ENCODE results near the gene DYNC1I1. TPM values are rescaled to one million over a fixed set of nuclear protein-coding genes. Genes with fewer than 3 reads are reported as not detected.

Gene DYNC1I1
- total and polyA plus RNA-seq, 2 of the 13 experiments (the other 11 are each of a cell fraction or from before 2014, with no cell fraction given), result not detected

DNA sequence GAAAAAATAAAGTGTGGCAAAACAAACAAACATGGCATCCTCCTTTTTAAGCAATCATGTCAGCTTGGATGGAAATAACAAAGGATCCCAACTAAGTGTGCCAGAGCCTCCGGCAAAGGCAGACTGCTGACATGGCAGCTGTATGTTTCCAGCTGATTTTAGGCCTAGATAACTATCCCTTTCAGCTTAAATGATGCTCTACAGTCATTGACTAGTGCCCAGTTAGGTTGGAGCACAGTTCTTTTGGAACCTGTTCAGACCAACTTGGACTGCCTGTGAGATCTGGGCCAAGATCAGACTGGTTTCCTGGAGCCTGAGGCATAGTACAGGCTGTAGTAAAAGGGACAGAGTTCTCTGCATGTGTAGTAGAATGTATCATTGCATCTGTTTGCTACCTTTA lies 128.7 kb downstream of the DYNC1I1 start:
- intact Hi-C loops (cut with micrococcal nuclease; ENCODE audit: unreplicated experiment) (no loop called here), in situ Hi-C loops (cut with HindIII; ENCODE audit: extremely low pct_ligation_motif_present, low pct_unique_long_range_greater_than_20kb) (loop anchor here (25.0 kb wide), 3 partner anchors 861 to 1936 kb away; no protein-coding TSS in a partner anchor)
- Histone ChIP-seq H3K9ac (ENCODE audit: insufficient read depth, low read depth, low read length) (no peak overlapping the region), H2AFZ (ENCODE audit: low read length) (no peak overlapping the region), H3K4me1 (ENCODE audit: insufficient read depth, low read length) (no peaks in the 10 kb centered on the region), H3K27ac (ENCODE audit: extremely low read length, insufficient read depth, low read length) (no peak overlapping the region), H3K27me3 (ENCODE audit: control insufficient read depth in 1 of 2, insufficient read depth in 2 of 2, low read length in 2 of 2) (no peaks in the 10 kb centered on the region; a peak in 1 of 5 replicates), H3K4me2 (ENCODE audit: low read depth, low read length) (no peak overlapping the region), H4K20me1 (ENCODE audit: insufficient read depth, low read length) (no peaks in the 10 kb centered on the region), H3K4me3 (replicated peaks in 1 of 3; ENCODE audit: insufficient read depth in 1 of 3, low read depth in 2 of 3, low read length in 3 of 3) (no peak overlapping the region), H3K36me3 (replicated peaks in 1 of 2; ENCODE audit: control insufficient read depth in 1 of 2, insufficient read depth in 2 of 2, low read length in 2 of 2) (no peaks in the 10 kb centered on the region), H3K79me2 (ENCODE audit: insufficient read depth, low read length) (no peaks in the 10 kb centered on the region), H3K9me3 (ENCODE audit: low read length) (no peaks in the 10 kb centered on the region)
- BruUV-seq (replicated peaks), result no TSS peak
- FAIRE-seq (no peak), DNase-seq (ENCODE audit: low spot score) (no peak), ATAC-seq (no peak)
- ChIA-PET CTCF (ENCODE audit: low intra/inter-chr PET ratio, low total read pairs) (no interaction called here), POLR2A (no interaction called here)
- TF ChIP-seq ATM (IDR thresholded peaks at IDR 0.05; ENCODE audit: borderline replicate concordance), result no peak
- no peak for TF ChIP-seq JDP2 (CRISPR knock-in tag; IDR thresholded peaks at IDR 0.05; ENCODE audit: borderline replicate concordance)
- TF ChIP-seq MYC (CRISPR knock-in tag; IDR thresholded peaks at IDR 0.05; ENCODE audit: borderline replicate concordance), result no peak
- no peak for TF ChIP-seq ZNF567 (CRISPR knock-in tag; IDR thresholded peaks at IDR 0.05; ENCODE audit: borderline replicate concordance)
- TF ChIP-seq JUN (CRISPR knock-in tag; IDR thresholded peaks at IDR 0.05), result no peak
- TF ChIP-seq ZNF446 (CRISPR knock-in tag; IDR thresholded peaks at IDR 0.05), result no peak
- TF ChIP-seq SNAI1 (CRISPR knock-in tag; IDR thresholded peaks at IDR 0.05; ENCODE audit: borderline replicate concordance), result no peak
- TF ChIP-seq, protein P1, sequence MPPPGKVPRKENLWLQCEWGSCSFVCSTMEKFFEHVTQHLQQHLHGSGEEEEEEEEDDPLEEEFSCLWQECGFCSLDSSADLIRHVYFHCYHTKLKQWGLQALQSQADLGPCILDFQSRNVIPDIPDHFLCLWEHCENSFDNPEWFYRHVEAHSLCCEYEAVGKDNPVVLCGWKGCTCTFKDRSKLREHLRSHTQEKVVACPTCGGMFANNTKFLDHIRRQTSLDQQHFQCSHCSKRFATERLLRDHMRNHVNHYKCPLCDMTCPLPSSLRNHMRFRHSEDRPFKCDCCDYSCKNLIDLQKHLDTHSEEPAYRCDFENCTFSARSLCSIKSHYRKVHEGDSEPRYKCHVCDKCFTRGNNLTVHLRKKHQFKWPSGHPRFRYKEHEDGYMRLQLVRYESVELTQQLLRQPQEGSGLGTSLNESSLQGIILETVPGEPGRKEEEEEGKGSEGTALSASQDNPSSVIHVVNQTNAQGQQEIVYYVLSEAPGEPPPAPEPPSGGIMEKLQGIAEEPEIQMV (CRISPR knock-in tag; IDR thresholded peaks at IDR 0.05; ENCODE audit: low read depth), result no peak
- no peak for TF ChIP-seq EEA1 (CRISPR knock-in tag; IDR thresholded peaks at IDR 0.05; ENCODE audit: borderline replicate concordance)
- TF ChIP-seq ZNF432 (CRISPR knock-in tag; IDR thresholded peaks at IDR 0.05; ENCODE audit: borderline replicate concordance), result no peak
- TF ChIP-seq DNMT1 (CRISPR knock-in tag; IDR thresholded peaks at IDR 0.05), result no peak
- TF ChIP-seq HMG20A (CRISPR knock-in tag; IDR thresholded peaks at IDR 0.05; ENCODE audit: borderline replicate concordance), result no peak
- TF ChIP-seq, protein P2, sequence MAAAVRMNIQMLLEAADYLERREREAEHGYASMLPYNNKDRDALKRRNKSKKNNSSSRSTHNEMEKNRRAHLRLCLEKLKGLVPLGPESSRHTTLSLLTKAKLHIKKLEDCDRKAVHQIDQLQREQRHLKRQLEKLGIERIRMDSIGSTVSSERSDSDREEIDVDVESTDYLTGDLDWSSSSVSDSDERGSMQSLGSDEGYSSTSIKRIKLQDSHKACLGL (CRISPR knock-in tag; IDR thresholded peaks at IDR 0.05), result no peak
- no peak for TF ChIP-seq ZNF549 (CRISPR knock-in tag; IDR thresholded peaks at IDR 0.05)
- TF ChIP-seq, protein P3, sequence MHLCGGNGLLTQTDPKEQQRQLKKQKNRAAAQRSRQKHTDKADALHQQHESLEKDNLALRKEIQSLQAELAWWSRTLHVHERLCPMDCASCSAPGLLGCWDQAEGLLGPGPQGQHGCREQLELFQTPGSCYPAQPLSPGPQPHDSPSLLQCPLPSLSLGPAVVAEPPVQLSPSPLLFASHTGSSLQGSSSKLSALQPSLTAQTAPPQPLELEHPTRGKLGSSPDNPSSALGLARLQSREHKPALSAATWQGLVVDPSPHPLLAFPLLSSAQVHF (CRISPR knock-in tag; IDR thresholded peaks at IDR 0.05), result no peak
- no peak for TF ChIP-seq RAD21 (CRISPR knock-in tag; IDR thresholded peaks at IDR 0.05)
- no peak for TF ChIP-seq ATRX (CRISPR knock-in tag; IDR thresholded peaks at IDR 0.05; ENCODE audit: borderline replicate concordance)
- 8% methylated on average over 1 of the region's 1 CpG for WGBS (ENCODE audit: low lambda C conversion rate)

All from HepG2 (cell line).